SW 1271 (cell line): ENCODE data around the gene SPATA25.
"Not testable (repeated sequence)": the region's sequence is repeated elsewhere in the genome, so short reads cannot be mapped to it uniquely, and the experiment has no call there.

Experiments used
- DNase-seq, 2 experiments: peaks; one replicate each; lab custom pipeline; 2025; lab: John Stamatoyannopoulos, UW

The SPATA25 gene

GRCh38 chr20:45913116-45913515 lies 25.7 kb upstream of the SPATA25 start:
- DNase-seq, result no peak

GRCh38 chr20:45912344-45912682 lies 24.9 kb upstream of the SPATA25 start:
- no peak for DNase-seq

- DNase-seq, result no peak
These were observed 24.3 kb upstream of the SPATA25 start, which contains the start of gene PLTP for GRCh38 chr20:45911486-45912343. TSS of gene PLTP (minus strand) at chr20:45912155. CDS start at chr20:45911452, 703 bp downstream.

- peak; percentile 26 to 27 for DNase-seq
These were observed 23.5 kb upstream of the SPATA25 start for GRCh38 chr20:45910670-45911485.

DNA sequence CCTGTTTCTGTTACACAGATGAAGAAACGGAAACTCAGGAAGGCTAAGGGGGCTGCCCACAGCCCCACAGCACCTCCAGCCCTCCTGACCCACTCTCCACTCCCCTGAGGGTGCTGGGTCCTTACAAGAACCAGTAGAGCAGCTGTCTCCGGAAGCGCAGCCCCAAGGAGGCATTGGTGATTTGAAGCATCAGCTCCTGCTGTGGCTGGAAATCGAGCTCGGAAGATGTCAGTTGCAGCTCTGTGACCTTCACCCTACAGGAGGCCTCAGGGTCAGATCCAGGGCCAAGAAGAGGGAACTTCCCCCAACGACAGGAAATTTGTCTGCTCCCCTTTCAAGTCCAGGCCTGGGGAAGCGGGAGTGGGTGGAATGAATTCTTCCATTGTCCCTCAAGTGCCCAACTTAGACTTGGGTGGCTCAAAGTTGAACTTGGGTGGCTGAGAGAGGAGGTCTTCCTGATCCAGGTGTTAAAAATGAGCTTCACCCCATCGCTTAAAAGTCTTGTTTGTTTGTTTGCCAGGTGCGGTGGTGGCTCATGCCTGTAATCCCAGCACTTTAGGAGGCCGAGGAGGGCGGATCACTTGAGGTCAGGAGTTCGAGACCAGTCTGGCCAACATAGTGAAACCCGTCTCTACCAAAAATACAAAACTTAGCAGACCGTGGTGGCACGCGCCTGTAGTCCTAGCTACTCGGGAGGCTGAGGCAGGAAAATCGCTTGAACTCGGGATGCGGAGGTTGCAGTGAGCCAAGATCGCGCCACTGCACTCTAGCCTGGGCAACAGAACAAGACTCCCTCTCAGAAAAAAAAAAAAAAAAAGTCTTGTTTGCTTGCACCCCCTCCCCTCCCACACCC lies 22.6 kb upstream of the SPATA25 start:
- DNase-seq, result no peak

GRCh38 chr20:45909336-45909808 lies 21.9 kb upstream of the SPATA25 start:
- no peak for DNase-seq

DNA sequence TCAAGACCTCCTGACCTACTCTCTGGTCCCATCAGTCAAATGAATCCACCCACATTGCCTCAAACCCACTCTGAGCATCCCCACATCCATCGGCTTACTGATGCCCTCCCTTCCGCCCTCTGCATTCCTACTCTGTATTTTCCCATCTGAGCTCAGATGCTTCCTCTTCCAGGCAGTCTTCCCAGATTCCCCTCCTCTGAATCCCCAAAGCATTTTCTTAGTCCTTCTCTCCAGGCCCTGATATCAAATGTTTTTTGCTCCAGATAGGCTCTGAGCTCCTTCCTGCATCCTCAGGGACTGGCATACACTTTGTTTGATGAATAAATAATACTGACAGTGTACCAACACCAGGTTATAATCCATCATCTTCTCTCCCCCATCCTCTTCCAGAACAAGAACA lies 20.7 kb upstream of the SPATA25 start:
- no peak for DNase-seq

- no peak for DNase-seq
These were observed 20.0 kb upstream of the SPATA25 start for GRCh38 chr20:45907219-45907948.

GRCh38 chr20:45905505-45906079 lies 18.2 kb upstream of the SPATA25 start:
- DNase-seq, result peak in 1 of 2 experiments; percentile 8

- DNase-seq, result no peak
These were observed 17.4 kb upstream of the SPATA25 start for GRCh38 chr20:45904583-45905504.

- no peak for DNase-seq
These were observed 14.8 kb upstream of the SPATA25 start for GRCh38 chr20:45902199-45902701.

- not testable (repeated sequence) for DNase-seq
These were observed 13.9 kb upstream of the SPATA25 start for GRCh38 chr20:45901332-45901731.

- no peak for DNase-seq
These were observed 11.8 kb upstream of the SPATA25 start for GRCh38 chr20:45899046-45899835.

DNA sequence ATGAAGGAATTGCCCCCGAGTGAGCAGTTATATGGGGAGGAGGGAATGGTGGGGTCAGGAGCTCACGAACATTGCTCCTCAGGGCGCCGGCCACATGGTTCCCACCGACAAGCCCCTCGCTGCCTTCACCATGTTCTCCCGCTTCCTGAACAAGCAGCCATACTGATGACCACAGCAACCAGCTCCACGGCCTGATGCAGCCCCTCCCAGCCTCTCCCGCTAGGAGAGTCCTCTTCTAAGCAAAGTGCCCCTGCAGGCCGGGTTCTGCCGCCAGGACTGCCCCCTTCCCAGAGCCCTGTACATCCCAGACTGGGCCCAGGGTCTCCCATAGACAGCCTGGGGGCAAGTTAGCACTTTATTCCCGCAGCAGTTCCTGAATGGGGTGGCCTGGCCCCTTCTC lies 10.9 kb upstream of the SPATA25 start:
- no peak for DNase-seq

DNA sequence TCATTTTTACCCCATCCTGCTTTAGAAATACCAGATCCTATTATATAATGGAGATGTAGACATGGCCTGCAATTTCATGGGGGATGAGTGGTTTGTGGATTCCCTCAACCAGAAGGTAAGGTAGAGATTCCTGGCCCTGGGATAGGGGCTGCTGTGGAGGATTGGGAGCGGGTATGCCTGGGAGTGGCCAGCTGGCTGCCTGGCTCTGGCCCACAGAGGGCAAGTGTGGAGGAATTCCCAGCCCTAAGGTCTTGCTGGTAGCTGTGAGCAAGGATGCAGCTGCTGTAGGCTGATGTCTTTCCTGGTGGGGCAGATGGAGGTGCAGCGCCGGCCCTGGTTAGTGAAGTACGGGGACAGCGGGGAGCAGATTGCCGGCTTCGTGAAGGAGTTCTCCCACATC lies 10.3 kb upstream of the SPATA25 start:
- DNase-seq, result no peak

DNA sequence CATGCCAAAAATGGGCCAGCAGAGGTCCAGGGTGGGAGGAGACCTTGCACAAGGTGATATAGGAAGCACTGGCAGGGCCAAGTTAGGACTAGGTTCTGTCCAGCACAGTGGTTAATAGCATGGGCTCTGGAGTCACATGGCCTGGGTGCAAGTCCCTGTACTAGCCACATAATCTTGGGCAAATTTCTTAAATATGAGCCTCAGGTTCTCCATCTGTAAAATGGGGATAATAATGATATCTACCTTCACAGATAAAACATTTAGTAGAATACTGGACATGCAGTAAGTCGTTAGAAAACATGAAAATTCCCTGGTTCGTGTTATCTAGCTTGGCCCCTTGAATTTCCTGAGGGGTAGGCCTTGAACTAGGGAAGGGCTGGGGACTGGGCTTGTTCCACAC lies 9.9 kb upstream of the SPATA25 start:
- no peak for DNase-seq

GRCh38 chr20:45896641-45897161 lies 9.3 kb upstream of the SPATA25 start:
- DNase-seq, result no peak

DNA sequence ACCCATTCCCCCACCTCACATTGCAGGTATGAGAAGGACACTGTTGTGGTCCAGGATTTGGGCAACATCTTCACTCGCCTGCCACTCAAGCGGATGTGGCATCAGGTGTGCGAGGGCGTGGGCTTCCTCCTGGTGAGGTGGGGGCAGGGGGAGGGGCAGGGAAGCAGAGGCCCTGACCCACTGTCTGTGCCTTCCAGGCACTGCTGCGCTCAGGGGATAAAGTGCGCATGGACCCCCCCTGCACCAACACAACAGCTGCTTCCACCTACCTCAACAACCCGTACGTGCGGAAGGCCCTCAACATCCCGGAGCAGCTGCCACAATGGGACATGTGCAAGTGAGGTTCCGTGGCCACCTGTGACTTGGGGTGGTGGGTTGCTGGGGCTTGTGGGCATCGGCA lies 7.4 kb upstream of the SPATA25 start:
- DNase-seq, result no peak

GRCh38 chr20:45893831-45894230 lies 6.4 kb upstream of the SPATA25 start:
- DNase-seq, result no peak
